ENCODE measurements around the gene STKLD1. TPM values are rescaled to one million over a fixed set of nuclear protein-coding genes. Genes with fewer than 3 reads are reported as not detected.

Gene STKLD1
- total RNA-seq, 1 experiment from 2014 or later = 3.1 TPM

DNA sequence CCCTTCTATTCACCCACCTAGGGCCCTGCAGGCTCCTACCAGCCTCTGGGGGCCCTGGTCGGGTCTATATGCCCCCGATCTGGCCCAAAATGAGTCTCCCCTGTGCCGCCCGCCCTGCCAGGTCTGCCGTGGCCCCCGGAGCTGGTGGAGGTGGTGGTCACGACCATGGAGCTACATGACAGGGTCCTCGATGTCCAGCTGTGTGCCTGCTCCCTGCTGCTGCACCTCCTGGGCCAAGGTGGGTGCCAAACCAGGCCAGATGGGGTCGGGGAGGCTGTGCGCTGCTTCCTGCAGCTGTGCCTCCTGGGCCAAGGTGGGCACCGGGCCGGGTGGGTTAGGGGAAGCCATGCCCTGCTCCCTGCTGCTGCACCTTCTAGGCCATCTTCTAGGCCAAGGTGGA lies 24.1 kb downstream of the STKLD1 start:
- no peak for TF ChIP-seq EZH2 (IDR thresholded peaks at IDR 0.05; ENCODE audit: low read depth)
- TF ChIP-seq, protein P1, sequence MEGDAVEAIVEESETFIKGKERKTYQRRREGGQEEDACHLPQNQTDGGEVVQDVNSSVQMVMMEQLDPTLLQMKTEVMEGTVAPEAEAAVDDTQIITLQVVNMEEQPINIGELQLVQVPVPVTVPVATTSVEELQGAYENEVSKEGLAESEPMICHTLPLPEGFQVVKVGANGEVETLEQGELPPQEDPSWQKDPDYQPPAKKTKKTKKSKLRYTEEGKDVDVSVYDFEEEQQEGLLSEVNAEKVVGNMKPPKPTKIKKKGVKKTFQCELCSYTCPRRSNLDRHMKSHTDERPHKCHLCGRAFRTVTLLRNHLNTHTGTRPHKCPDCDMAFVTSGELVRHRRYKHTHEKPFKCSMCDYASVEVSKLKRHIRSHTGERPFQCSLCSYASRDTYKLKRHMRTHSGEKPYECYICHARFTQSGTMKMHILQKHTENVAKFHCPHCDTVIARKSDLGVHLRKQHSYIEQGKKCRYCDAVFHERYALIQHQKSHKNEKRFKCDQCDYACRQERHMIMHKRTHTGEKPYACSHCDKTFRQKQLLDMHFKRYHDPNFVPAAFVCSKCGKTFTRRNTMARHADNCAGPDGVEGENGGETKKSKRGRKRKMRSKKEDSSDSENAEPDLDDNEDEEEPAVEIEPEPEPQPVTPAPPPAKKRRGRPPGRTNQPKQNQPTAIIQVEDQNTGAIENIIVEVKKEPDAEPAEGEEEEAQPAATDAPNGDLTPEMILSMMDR (conservative IDR thresholded peaks at IDR 0.05) = no peak
- H3K27ac ChIP-seq = no peak overlapping the region
- ChIA-PET POLR2A (ENCODE audit: unreplicated experiment) (interaction anchor here (0.6 kb wide), 3 partner anchors 43 to 449 kb away, joined by 3 to 7 read pairs (median 3); no protein-coding TSS in a partner anchor), CTCF (no interaction called here)
- no peaks in the 10 kb centered on the region for H3K9me2 ChIP-seq (ENCODE audit: insufficient read depth)
- no peak overlapping the region for H3K4me2 ChIP-seq
- no peaks in the 10 kb centered on the region for H3K9me3 ChIP-seq (ENCODE audit: insufficient read depth, low read depth)
- no TSS peak for BruUV-seq (replicated peaks)
- DNase-seq = no peak
- no peaks in the 10 kb centered on the region for H3K4me1 ChIP-seq (replicated peaks; ENCODE audit: insufficient read depth)
- peaks cover 24% of the 10 kb centered on the region for H3K27me3 ChIP-seq (ENCODE audit: insufficient read depth, low read depth)
- no peaks in the 10 kb centered on the region for H3F3A ChIP-seq (ENCODE audit: insufficient read depth, low read depth)
- H4K20me1 ChIP-seq (ENCODE audit: insufficient read depth) = peaks cover 9% of the 10 kb centered on the region; the same call in 1 of the 2 replicates
- intact Hi-C loops (cut with micrococcal nuclease; ENCODE audit: unreplicated experiment) = loop anchor here (5.0 kb wide), 1 partner anchor 63 kb away; the partner anchor contains the start of gene SURF6
- no peak overlapping the region for H3K4me3 ChIP-seq
- no peak overlapping the region for H2AFZ ChIP-seq
- no peaks in the 10 kb centered on the region for H3K79me2 ChIP-seq (ENCODE audit: low read depth)
- no peaks in the 10 kb centered on the region for H3K36me3 ChIP-seq (ENCODE audit: low read depth)

GRCh38 chr9:133401588-133401987 lies 25.4 kb downstream of the STKLD1 start:
- no peaks in the 10 kb centered on the region; the same call in 1 of the 2 replicates for H3F3A ChIP-seq (ENCODE audit: insufficient read depth, low read depth)
- no TSS peak for BruUV-seq (replicated peaks)

DNA sequence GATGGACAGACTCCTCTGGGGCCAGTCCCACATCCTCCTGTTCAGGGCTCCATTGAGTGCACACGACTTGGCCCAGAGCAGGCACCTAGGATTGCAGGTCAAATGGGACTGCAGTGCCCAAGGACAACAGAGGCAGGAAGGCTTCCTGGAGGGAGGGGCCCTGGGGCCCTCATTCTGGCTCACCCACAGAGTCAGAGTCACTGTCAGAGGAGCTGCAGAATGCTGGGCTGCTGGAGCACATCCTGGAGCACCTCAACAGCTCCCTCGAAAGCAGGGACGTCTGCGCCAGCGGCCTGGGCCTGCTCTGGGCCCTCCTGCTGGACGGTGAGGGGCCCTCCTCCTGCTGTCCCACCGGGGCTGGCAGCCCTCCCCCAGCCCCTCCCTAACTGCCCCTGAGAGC lies 26.5 kb downstream of the STKLD1 start:
- ChIA-PET CTCF (interaction anchor here (0.5 kb wide), 1 partner anchor 217 kb away, joined by 5 read pairs; no protein-coding TSS in a partner anchor), POLR2A (ENCODE audit: unreplicated experiment) (no interaction called here)
- Histone ChIP-seq H2AFZ (no peak overlapping the region), H3K9me3 (ENCODE audit: insufficient read depth, low read depth) (no peaks in the 10 kb centered on the region), H3K4me2 (no peak overlapping the region), H3K4me3 (no peak overlapping the region), H3K27ac (no peak overlapping the region), H3K9me2 (ENCODE audit: insufficient read depth) (no peaks in the 10 kb centered on the region), H3F3A (ENCODE audit: insufficient read depth, low read depth) (no peaks in the 10 kb centered on the region; the same call in 1 of the 2 replicates), H4K20me1 (ENCODE audit: insufficient read depth) (peaks cover 17% of the 10 kb centered on the region), H3K36me3 (ENCODE audit: low read depth) (peaks cover 5% of the 10 kb centered on the region; the same call in 1 of the 2 replicates), H3K4me1 (replicated peaks; ENCODE audit: insufficient read depth) (no peaks in the 10 kb centered on the region), H3K79me2 (ENCODE audit: low read depth) (no peaks in the 10 kb centered on the region), H3K27me3 (ENCODE audit: insufficient read depth, low read depth) (0 out of 2 replicates have a peak, but pooled peaks cover 6% of the 10 kb centered on the region)
- no TSS peak for BruUV-seq (replicated peaks)
- TF ChIP-seq, protein P1 (conservative IDR thresholded peaks at IDR 0.05) = no peak
- TF ChIP-seq EZH2 (IDR thresholded peaks at IDR 0.05; ENCODE audit: low read depth) = no peak
- DNase-seq = no peak
- intact Hi-C loops (cut with micrococcal nuclease; ENCODE audit: unreplicated experiment) = loop anchor here (5.0 kb wide), 1 partner anchor 65 kb away; the partner anchor contains the start of gene SURF6

More at GRCh38 chr9:133401588-133401987, 25.4 kb downstream of the STKLD1 start:
- Histone ChIP-seq H3K27ac (no peak overlapping the region), H3K27me3 (ENCODE audit: insufficient read depth, low read depth) (0 out of 2 replicates have a peak, but pooled peaks cover 15% of the 10 kb centered on the region), H3K4me2 (no peak overlapping the region), H3K9me3 (ENCODE audit: insufficient read depth, low read depth) (no peaks in the 10 kb centered on the region), H4K20me1 (ENCODE audit: insufficient read depth) (peaks cover 17% of the 10 kb centered on the region), H3K79me2 (ENCODE audit: low read depth) (no peaks in the 10 kb centered on the region), H3K36me3 (ENCODE audit: low read depth) (peaks cover 4% of the 10 kb centered on the region; the same call in 1 of the 2 replicates), H2AFZ (no peak overlapping the region), H3K4me3 (no peak overlapping the region), H3K9me2 (ENCODE audit: insufficient read depth) (no peaks in the 10 kb centered on the region), H3K4me1 (replicated peaks; ENCODE audit: insufficient read depth) (no peaks in the 10 kb centered on the region)
- ChIA-PET CTCF (interaction anchor here (0.7 kb wide), 1 partner anchor 77 kb away, joined by 6 read pairs; no protein-coding TSS in a partner anchor), POLR2A (ENCODE audit: unreplicated experiment) (no interaction called here)
- DNase-seq = no peak
- TF ChIP-seq EZH2 (IDR thresholded peaks at IDR 0.05; ENCODE audit: low read depth) = no peak
- TF ChIP-seq, protein P1 (conservative IDR thresholded peaks at IDR 0.05) = no peak
- intact Hi-C loops (cut with micrococcal nuclease; ENCODE audit: unreplicated experiment) = loop anchor here (5.0 kb wide), 1 partner anchor 64 kb away; the partner anchor contains the start of gene SURF6

Measured in PC-9 (cell line).